SH-SY5Y (cell line): Measurements from ENCODE around the gene GREB1L.

Experiments
- GATA2 ChIP-seq: IDR thresholded peaks from 2 replicates; pipeline ENCODE4 v1.6.1; 2011; ENCODE audit warnings: mild to moderate bottlenecking, low read depth, low read length
- GATA3 ChIP-seq: IDR thresholded peaks from 2 replicates; pipeline ENCODE4 v1.6.1; 2011; ENCODE audit warnings: low read depth, mild to moderate bottlenecking, low read length, moderate library complexity

- no peak for TF ChIP-seq GATA3
- TF ChIP-seq GATA2, result no peak
Observed at GRCh38 chr18:21242141-21242779, at the start of gene GREB1L.
